WTC11 (cell line): ENCODE results near the gene ZNF75A. TPM values are rescaled to one million over a fixed set of nuclear protein-coding genes. Genes with fewer than 3 reads are reported as not detected.

ENCODE experiments used
- ATAC-seq: fragments of 200-7000 bp; cut with Tn5 transposase; 2 replicates; pipeline ENCODE4 v1.10.0; 2021; ENCODE audit warnings: mild to moderate bottlenecking, moderate library complexity
- CTCF ChIA-PET: fragments of 300-600 bp; sonication (Branson Sonifier 250); formaldehyde crosslinking; loops from one replicate; lab custom pipeline; 2021; ENCODE audit warnings: antibody characterized with exemption; lab: Charles Lee
- POLR2A ChIA-PET: fragments of 350-600 bp; sonication (Branson Sonifier 250); formaldehyde crosslinking; loops from one replicate; lab custom pipeline; 2021; ENCODE audit warnings: antibody characterized with exemption; lab: Charles Lee
- DNase-seq: peaks from one replicate; pipeline ENCODE4 v3.0.0; 2021; ENCODE audit warnings: low spot score
- H3K27ac Mint-ChIP-seq: 2 replicates; pipeline ENCODE4 v1.8.0; 2021; ENCODE audit warnings: mixed read lengths
- H3K27me3 Mint-ChIP-seq: 2 replicates; pipeline ENCODE4 v1.8.0; 2021; ENCODE audit warnings: low read depth, mild to moderate bottlenecking, moderate library complexity, mixed read lengths
- H3K36me3 Mint-ChIP-seq: 2 replicates; pipeline ENCODE4 v1.8.0; 2021; ENCODE audit warnings: mixed read lengths
- H3K4me1 Mint-ChIP-seq: 2 replicates; pipeline ENCODE4 v1.8.0; 2022; ENCODE audit warnings: mixed read lengths
- H3K4me3 Mint-ChIP-seq: 2 replicates; pipeline ENCODE4 v1.8.0; 2021; ENCODE audit warnings: mild to moderate bottlenecking, moderate library complexity, mixed read lengths
- H3K9me3 Mint-ChIP-seq: 2 replicates; pipeline ENCODE4 v1.8.0; 2021; ENCODE audit warnings: mixed read lengths
- ATF1 ChIP-seq: sonication (generic); formaldehyde crosslinking; IDR thresholded peaks from 2 replicates; pipeline ENCODE4 v1.8.1; 2023; ENCODE audit warnings: mild to moderate bottlenecking, moderate library complexity, missing genetic modification reagents
- CBFB ChIP-seq: sonication (generic); formaldehyde crosslinking; IDR thresholded peaks from 2 replicates; pipeline ENCODE4 v1.8.1; 2022; ENCODE audit warnings: mild to moderate bottlenecking, low read depth, missing genetic modification reagents
- CREM ChIP-seq: sonication (generic); formaldehyde crosslinking; IDR thresholded peaks from 2 replicates; pipeline ENCODE4 v1.8.1; 2022; ENCODE audit warnings: mild to moderate bottlenecking, missing genetic modification reagents, moderate library complexity
- ETV6 ChIP-seq: sonication (generic); formaldehyde crosslinking; IDR thresholded peaks from 2 replicates; pipeline ENCODE4 v1.8.1; 2022; ENCODE audit warnings: mild to moderate bottlenecking, missing genetic modification reagents
- GABPB1 ChIP-seq: sonication (generic); formaldehyde crosslinking; IDR thresholded peaks from 2 replicates; pipeline ENCODE4 v1.8.1; 2023; ENCODE audit warnings: mild to moderate bottlenecking, missing genetic modification reagents
- GTF2I ChIP-seq: fragments of 250-450 bp; sonication (Bioruptor Pico); conservative IDR thresholded peaks from 2 replicates; pipeline ENCODE4 v1.4.0; 2021; ENCODE audit warnings: mild to moderate bottlenecking
- MYBL2 ChIP-seq: sonication (generic); formaldehyde crosslinking; IDR thresholded peaks from 2 replicates; pipeline ENCODE4 v1.8.1; 2023; ENCODE audit warnings: mild to moderate bottlenecking, moderate library complexity, missing genetic modification reagents
- NFATC4 ChIP-seq: fragments of 250-450 bp; sonication (Bioruptor Pico); IDR thresholded peaks from 2 replicates; pipeline ENCODE4 v1.9.0; 2021; ENCODE audit warnings: mild to moderate bottlenecking
- SMAD3 ChIP-seq: sonication (generic); formaldehyde crosslinking; IDR thresholded peaks from 2 replicates; pipeline ENCODE4 v1.8.0; 2022; ENCODE audit warnings: missing genetic modification reagents, mild to moderate bottlenecking, borderline replicate concordance
- TEAD1 ChIP-seq: sonication (generic); formaldehyde crosslinking; IDR thresholded peaks from 2 replicates; pipeline ENCODE4 v1.8.0; 2022; ENCODE audit warnings: mild to moderate bottlenecking, missing genetic modification reagents
- TEAD4 ChIP-seq: sonication (generic); formaldehyde crosslinking; IDR thresholded peaks from 2 replicates; pipeline ENCODE4 v1.8.0; 2022; ENCODE audit warnings: mild to moderate bottlenecking, missing genetic modification reagents
- ZNF121 ChIP-seq: sonication (generic); formaldehyde crosslinking; IDR thresholded peaks from 2 replicates; pipeline ENCODE4 v1.8.0; 2023; ENCODE audit warnings: missing genetic modification reagents
- ZNF396 ChIP-seq: fragments of 250-450 bp; sonication (Bioruptor Pico); IDR thresholded peaks from 2 replicates; pipeline ENCODE4 v1.8.0; 2021; ENCODE audit warnings: mild to moderate bottlenecking, moderate library complexity, borderline replicate concordance
- total RNA-seq: library from RNA; stranded (reverse); gene quantifications from 3 replicates; pipeline ENCODE4 v1.2.3, GENCODE V29; 2021
- TF ChIP-seq, protein P1 (sequence below): fragments of 250-450 bp; sonication (Bioruptor Pico); IDR thresholded peaks from 2 replicates; pipeline ENCODE4 v1.9.0; 2021; ENCODE audit warnings: mild to moderate bottlenecking
- TF ChIP-seq, protein P2 (sequence below): sonication (generic); formaldehyde crosslinking; IDR thresholded peaks from 2 replicates; pipeline ENCODE4 v1.8.1; 2022; ENCODE audit warnings: missing genetic modification reagents, borderline replicate concordance
- TF ChIP-seq, protein P3 (sequence below): sonication (generic); formaldehyde crosslinking; IDR thresholded peaks from 2 replicates; pipeline ENCODE4 v1.8.1; 2022; ENCODE audit warnings: low read depth, mild to moderate bottlenecking, moderate library complexity, missing genetic modification reagents, borderline replicate concordance
- TF ChIP-seq, protein P4 (sequence below): fragments of 250-450 bp; sonication (Bioruptor Pico); IDR thresholded peaks from 2 replicates; pipeline ENCODE4 v2.1.2; 2022; ENCODE audit warnings: mild to moderate bottlenecking, moderate library complexity
- TF ChIP-seq, protein P5 (sequence below): fragments of 250-450 bp; sonication (Bioruptor Pico); conservative IDR thresholded peaks from 2 replicates; pipeline ENCODE4 v1.9.0; 2021; ENCODE audit warnings: mild to moderate bottlenecking
- TF ChIP-seq, protein P6 (sequence below): sonication (generic); formaldehyde crosslinking; conservative IDR thresholded peaks from 2 replicates; pipeline ENCODE4 v1.8.1; 2023; ENCODE audit warnings: mild to moderate bottlenecking, low read depth, missing genetic modification reagents, moderate library complexity
- TF ChIP-seq, protein P7 (sequence below): sonication (generic); formaldehyde crosslinking; IDR thresholded peaks from 2 replicates; pipeline ENCODE4 v1.8.0; 2022; ENCODE audit warnings: mild to moderate bottlenecking, missing genetic modification reagents
- TF ChIP-seq, protein P8 (sequence below): fragments of 250-450 bp; sonication (Bioruptor Pico); IDR thresholded peaks from 2 replicates; pipeline ENCODE4 v1.9.0; 2021; ENCODE audit warnings: moderate library complexity, mild to moderate bottlenecking, inconsistent platforms, borderline replicate concordance

The ZNF75A gene
- total RNA-seq, 1 experiment from 2014 or later: 31.5 TPM

DNA sequence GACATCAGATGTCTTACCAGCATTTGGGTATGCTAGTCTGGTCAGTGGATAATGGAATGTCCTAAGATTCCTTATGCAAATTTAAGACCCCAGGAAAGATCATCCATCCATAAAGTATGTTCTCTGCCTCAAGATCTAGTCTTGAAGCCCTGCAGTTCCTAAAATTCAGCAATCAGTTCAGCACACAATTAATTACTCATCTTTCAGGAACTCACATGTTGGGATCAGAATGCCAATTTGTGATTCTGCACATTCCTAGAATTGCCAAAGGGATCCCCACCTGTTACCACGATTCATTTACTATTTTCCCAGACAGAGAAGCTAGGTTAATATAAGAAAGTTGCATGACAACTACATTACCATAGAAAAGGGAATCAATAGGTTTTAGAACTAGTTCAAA, 53.6 kb downstream of the ZNF75A start (continued):
- TF ChIP-seq, protein P1, sequence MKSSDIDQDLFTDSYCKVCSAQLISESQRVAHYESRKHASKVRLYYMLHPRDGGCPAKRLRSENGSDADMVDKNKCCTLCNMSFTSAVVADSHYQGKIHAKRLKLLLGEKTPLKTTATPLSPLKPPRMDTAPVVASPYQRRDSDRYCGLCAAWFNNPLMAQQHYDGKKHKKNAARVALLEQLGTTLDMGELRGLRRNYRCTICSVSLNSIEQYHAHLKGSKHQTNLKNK: no peak
- no peak for TF ChIP-seq ETV6 (CRISPR knock-in tag)
- no peak for TF ChIP-seq MYBL2 (CRISPR knock-in tag)
- no peak for TF ChIP-seq ZNF121 (CRISPR knock-in tag)
- TF ChIP-seq CREM (CRISPR knock-in tag): no peak
- TF ChIP-seq, protein P2, sequence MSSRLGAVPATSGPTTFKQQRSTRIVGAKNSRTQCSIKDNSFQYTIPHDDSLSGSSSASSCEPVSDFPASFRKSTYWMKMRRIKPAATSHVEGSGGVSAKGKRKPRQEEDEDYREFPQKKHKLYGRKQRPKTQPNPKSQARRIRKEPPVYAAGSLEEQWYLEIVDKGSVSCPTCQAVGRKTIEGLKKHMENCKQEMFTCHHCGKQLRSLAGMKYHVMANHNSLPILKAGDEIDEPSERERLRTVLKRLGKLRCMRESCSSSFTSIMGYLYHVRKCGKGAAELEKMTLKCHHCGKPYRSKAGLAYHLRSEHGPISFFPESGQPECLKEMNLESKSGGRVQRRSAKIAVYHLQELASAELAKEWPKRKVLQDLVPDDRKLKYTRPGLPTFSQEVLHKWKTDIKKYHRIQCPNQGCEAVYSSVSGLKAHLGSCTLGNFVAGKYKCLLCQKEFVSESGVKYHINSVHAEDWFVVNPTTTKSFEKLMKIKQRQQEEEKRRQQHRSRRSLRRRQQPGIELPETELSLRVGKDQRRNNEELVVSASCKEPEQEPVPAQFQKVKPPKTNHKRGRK (CRISPR knock-in tag): no peak
- no peak for TF ChIP-seq NFATC4
- no peak for TF ChIP-seq GABPB1
- TF ChIP-seq, protein P3, sequence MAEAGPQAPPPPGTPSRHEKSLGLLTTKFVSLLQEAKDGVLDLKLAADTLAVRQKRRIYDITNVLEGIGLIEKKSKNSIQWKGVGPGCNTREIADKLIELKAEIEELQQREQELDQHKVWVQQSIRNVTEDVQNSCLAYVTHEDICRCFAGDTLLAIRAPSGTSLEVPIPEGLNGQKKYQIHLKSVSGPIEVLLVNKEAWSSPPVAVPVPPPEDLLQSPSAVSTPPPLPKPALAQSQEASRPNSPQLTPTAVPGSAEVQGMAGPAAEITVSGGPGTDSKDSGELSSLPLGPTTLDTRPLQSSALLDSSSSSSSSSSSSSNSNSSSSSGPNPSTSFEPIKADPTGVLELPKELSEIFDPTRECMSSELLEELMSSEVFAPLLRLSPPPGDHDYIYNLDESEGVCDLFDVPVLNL: no peak
- TF ChIP-seq, protein P4, sequence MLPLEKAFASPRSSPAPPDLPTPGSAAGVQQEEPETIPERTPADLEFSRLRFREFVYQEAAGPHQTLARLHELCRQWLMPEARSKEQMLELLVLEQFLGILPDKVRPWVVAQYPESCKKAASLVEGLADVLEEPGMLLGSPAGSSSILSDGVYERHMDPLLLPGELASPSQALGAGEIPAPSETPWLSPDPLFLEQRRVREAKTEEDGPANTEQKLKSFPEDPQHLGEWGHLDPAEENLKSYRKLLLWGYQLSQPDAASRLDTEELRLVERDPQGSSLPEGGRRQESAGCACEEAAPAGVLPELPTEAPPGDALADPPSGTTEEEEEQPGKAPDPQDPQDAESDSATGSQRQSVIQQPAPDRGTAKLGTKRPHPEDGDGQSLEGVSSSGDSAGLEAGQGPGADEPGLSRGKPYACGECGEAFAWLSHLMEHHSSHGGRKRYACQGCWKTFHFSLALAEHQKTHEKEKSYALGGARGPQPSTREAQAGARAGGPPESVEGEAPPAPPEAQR (CRISPR knock-in tag): no peak
- TF ChIP-seq, protein P5, sequence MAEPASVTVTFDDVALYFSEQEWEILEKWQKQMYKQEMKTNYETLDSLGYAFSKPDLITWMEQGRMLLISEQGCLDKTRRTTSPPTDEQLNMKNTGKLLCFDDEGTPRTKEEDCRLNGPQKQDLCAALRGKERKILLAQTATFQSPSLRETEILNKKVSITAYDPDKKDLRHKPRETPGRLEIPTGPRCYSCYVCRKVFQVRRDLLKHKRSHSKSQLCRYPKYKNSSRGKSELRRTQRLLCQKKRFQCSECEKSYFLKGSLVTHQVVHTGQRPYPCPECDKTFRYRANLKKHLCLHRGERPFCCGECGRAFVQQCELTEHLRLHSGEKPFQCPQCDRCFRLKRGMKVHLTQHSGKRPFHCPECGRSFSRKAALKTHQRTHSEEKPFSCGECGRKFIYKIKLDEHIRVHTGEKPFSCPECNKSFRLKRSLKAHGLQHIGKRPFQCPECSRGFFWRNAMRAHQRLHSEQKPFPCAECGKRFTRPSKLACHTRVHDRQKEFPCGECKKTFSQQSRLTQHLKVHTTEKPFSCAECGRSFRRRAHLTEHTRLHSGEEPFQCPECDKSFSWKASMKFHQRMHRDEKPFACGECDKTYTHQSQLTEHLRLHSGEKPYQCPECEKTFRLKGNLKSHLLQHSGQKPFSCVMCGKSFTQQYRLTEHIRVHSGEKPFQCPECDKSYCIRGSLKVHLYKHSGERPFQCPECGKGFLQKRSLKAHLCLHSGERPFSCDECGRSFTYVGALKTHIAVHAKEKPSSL (CRISPR knock-in tag): no peak

DNA sequence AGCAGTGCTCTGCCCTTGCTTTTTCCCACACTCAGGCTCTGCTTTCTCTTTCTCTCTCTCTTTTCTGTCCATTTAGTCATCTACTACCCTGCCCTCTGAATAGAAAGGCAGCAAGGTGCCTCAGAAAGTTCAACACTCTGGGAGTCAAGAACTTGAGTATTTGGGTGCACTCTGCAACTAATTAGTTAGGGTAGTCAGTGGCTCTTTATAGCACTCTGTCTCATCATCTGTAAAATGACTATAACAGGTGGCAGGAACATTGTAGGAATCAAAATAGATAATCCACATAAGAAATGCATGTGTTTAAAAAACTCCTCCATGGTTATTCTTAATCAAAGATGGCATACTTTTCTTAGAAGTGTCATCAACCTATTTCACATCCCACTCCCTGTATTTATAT, 57.6 kb downstream of the ZNF75A start:
- Mint-ChIP-seq H3K27ac (no peak overlapping the region), H3K9me3 (peaks cover 33% of the 10 kb centered on the region), H3K4me1 (no peaks in the 10 kb centered on the region), H3K4me3 (no peak overlapping the region), H3K36me3 (no peaks in the 10 kb centered on the region; the same call in 1 of the 2 replicates), H3K27me3 (peaks cover 33% of the 10 kb centered on the region)
- ATAC-seq (no peak), DNase-seq (no peak)
- ChIA-PET POLR2A (interaction anchor here (0.5 kb wide), 1 partner anchor 10 kb away, joined by 5 read pairs; no protein-coding TSS in a partner anchor), CTCF (no interaction called here)
- no peak for TF ChIP-seq TEAD1 (CRISPR knock-in tag)
- no peak for TF ChIP-seq ETV6 (CRISPR knock-in tag)
- TF ChIP-seq SMAD3 (CRISPR knock-in tag): no peak
- TF ChIP-seq, protein P6, sequence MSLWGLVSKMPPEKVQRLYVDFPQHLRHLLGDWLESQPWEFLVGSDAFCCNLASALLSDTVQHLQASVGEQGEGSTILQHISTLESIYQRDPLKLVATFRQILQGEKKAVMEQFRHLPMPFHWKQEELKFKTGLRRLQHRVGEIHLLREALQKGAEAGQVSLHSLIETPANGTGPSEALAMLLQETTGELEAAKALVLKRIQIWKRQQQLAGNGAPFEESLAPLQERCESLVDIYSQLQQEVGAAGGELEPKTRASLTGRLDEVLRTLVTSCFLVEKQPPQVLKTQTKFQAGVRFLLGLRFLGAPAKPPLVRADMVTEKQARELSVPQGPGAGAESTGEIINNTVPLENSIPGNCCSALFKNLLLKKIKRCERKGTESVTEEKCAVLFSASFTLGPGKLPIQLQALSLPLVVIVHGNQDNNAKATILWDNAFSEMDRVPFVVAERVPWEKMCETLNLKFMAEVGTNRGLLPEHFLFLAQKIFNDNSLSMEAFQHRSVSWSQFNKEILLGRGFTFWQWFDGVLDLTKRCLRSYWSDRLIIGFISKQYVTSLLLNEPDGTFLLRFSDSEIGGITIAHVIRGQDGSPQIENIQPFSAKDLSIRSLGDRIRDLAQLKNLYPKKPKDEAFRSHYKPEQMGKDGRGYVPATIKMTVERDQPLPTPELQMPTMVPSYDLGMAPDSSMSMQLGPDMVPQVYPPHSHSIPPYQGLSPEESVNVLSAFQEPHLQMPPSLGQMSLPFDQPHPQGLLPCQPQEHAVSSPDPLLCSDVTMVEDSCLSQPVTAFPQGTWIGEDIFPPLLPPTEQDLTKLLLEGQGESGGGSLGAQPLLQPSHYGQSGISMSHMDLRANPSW (CRISPR knock-in tag): no peak
- TF ChIP-seq CBFB (CRISPR knock-in tag): no peak
- TF ChIP-seq ATF1 (CRISPR knock-in tag): no peak
- TF ChIP-seq GTF2I: no peak
- TF ChIP-seq ZNF121 (CRISPR knock-in tag): no peak
- TF ChIP-seq, protein P3: no peak
- no peak for TF ChIP-seq TEAD4 (CRISPR knock-in tag)
- TF ChIP-seq, protein P7, sequence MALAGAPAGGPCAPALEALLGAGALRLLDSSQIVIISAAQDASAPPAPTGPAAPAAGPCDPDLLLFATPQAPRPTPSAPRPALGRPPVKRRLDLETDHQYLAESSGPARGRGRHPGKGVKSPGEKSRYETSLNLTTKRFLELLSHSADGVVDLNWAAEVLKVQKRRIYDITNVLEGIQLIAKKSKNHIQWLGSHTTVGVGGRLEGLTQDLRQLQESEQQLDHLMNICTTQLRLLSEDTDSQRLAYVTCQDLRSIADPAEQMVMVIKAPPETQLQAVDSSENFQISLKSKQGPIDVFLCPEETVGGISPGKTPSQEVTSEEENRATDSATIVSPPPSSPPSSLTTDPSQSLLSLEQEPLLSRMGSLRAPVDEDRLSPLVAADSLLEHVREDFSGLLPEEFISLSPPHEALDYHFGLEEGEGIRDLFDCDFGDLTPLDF (CRISPR knock-in tag): no peak
- TF ChIP-seq ZNF396 (CRISPR knock-in tag): no peak
- TF ChIP-seq, protein P8, sequence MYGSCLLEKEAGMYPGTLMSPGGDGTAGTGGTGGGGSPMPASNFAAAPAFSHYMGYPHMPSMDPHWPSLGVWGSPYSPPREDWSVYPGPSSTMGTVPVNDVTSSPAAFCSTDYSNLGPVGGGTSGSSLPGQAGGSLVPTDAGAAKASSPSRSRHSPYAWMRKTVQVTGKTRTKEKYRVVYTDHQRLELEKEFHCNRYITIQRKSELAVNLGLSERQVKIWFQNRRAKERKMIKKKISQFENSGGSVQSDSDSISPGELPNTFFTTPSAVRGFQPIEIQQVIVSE (CRISPR knock-in tag): no peak
